GM12892 (cell line): Measurements from ENCODE around the gene SART1.
A peak's percentile ranks its signal among the peaks of the same experiment; 100 is the strongest.

Experiments
- DNase-seq: peaks from one replicate; pipeline ENCODE4 v3.0.0; 2011; ENCODE audit not compliant: insufficient read length
- FAIRE-seq: peaks from 2 replicates; lab custom pipeline; 2011; peaks lifted over from hg19 to GRCh38; lab: Jason Lieb, UNC
- POLR2A ChIP-seq: IDR thresholded peaks from 2 replicates; pipeline ENCODE4 v1.6.1; 2011; ENCODE audit warnings: low read depth, low read length, control low read depth
- POLR2AphosphoS5 ChIP-seq: IDR thresholded peaks from 2 replicates; pipeline ENCODE4 v1.6.1; 2011; ENCODE audit warnings: low read depth, low read length, control low read depth
- TAF1 ChIP-seq: IDR thresholded peaks from 2 replicates; pipeline ENCODE4 v1.6.1; 2011; ENCODE audit warnings: low read depth, mild to moderate bottlenecking, control low read depth, low read length, borderline replicate concordance

SART1 gene

GRCh38 chr11:65983589-65983987 is 22.1 kb downstream of the SART1 start:
- DNase-seq (no peak), FAIRE-seq (peak; percentile 38)
- TF ChIP-seq TAF1 (no peak), POLR2A (no peak), POLR2AphosphoS5 (no peak)

GRCh38 chr11:65987336-65987735 is 25.8 kb downstream of the SART1 start:
- DNase-seq (no peak), FAIRE-seq (no peak)
- TF ChIP-seq TAF1 (no peak), POLR2A (no peak), POLR2AphosphoS5 (no peak)

- TF ChIP-seq POLR2A, result no peak
- no peak for TF ChIP-seq TAF1
- TF ChIP-seq POLR2AphosphoS5, result no peak
- DNase-seq, result peak; percentile 85
- peak; percentile 100 for FAIRE-seq
Measured at GRCh38 chr11:65988791-65989592, 27.5 kb downstream of the SART1 start.

- no peak for DNase-seq
- FAIRE-seq, result no peak
- TF ChIP-seq TAF1 (no peak), POLR2A (no peak), POLR2AphosphoS5 (no peak)
Measured at GRCh38 chr11:65992056-65992455, 30.5 kb downstream of the SART1 start.

- DNase-seq (no peak), FAIRE-seq (no peak)
- TF ChIP-seq POLR2AphosphoS5, result peak; percentile 39; the same call in 1 of the 2 replicates
- TF ChIP-seq TAF1, result no peak
- TF ChIP-seq POLR2A, result 0 out of 2 replicates have a peak, but pooled peaks have one; percentile 24
Measured at GRCh38 chr11:65997286-65997685, 35.8 kb downstream of the SART1 start.

GRCh38 chr11:66001942-66002647 is 40.6 kb downstream of the SART1 start, which contains the start of the genes BANF1 and EIF1AD:
Gene BANF1, plus strand, starts transcription at chr11:66002503. Its CDS starts 748 bp downstream, at chr11:66003251.
Gene EIF1AD, minus strand, starts transcription at chr11:66002157. Its CDS starts 1,768 bp downstream, at chr11:66000389.
- TF ChIP-seq POLR2AphosphoS5 (peak; percentile 91), POLR2A (peak; percentile 87), TAF1 (peak; percentile 92)
- peak; percentile 87 for DNase-seq
- FAIRE-seq, result peak; percentile 99

GRCh38 chr11:66002648-66003225 is 41.2 kb downstream of the SART1 start:
- DNase-seq (peak; percentile 74), FAIRE-seq (no peak)
- TF ChIP-seq POLR2AphosphoS5 (no peak), TAF1 (no peak), POLR2A (no peak)

GRCh38 chr11:66003291-66003690 is 41.8 kb downstream of the SART1 start:
- no peak for TF ChIP-seq TAF1
- no peak for TF ChIP-seq POLR2AphosphoS5
- TF ChIP-seq POLR2A, result no peak
- FAIRE-seq, result no peak

GRCh38 chr11:66004186-66004585 is 42.7 kb downstream of the SART1 start:
- no peak for FAIRE-seq

More at GRCh38 chr11:66003291-66003690, 41.8 kb downstream of the SART1 start:
- DNase-seq, result no peak

GRCh38 chr11:66006134-66006890 is 44.8 kb downstream of the SART1 start:
- DNase-seq (no peak), FAIRE-seq (no peak)
- 0 out of 2 replicates have a peak, but pooled peaks have one; percentile 9 for TF ChIP-seq POLR2A
- TF ChIP-seq POLR2AphosphoS5, result no peak; the same call in 1 of the 2 replicates
- no peak for TF ChIP-seq TAF1

More at GRCh38 chr11:66004186-66004585, 42.7 kb downstream of the SART1 start:
- TF ChIP-seq TAF1 (no peak), POLR2AphosphoS5 (no peak), POLR2A (no peak)
- no peak for DNase-seq
